Measurements from ENCODE around the gene RCBTB1. TPM values are rescaled to one million over a fixed set of nuclear protein-coding genes. Genes with fewer than 3 reads are reported as not detected.
"Not testable (repeated sequence)": the region's sequence is repeated elsewhere in the genome, so short reads cannot be mapped to it uniquely, and the experiment has no call there.

Gene RCBTB1
- total RNA-seq, 1 experiment from 2014 or later, result 41.1 TPM

- peak overlapping the region; percentile 59; the same call in 1 of the 2 replicates for H2AFZ ChIP-seq (ENCODE audit: low read length)
- DNase-seq, result no peak
- H3K4me3 ChIP-seq (ENCODE audit: low read length), result no peak overlapping the region
- H3K27me3 ChIP-seq (ENCODE audit: low read length), result no peaks in the 10 kb centered on the region
- no peak overlapping the region for H3K4me2 ChIP-seq (ENCODE audit: low read depth, low read length, poor library complexity, severe bottlenecking)
- H3K9ac ChIP-seq (ENCODE audit: low read length), result no peak overlapping the region
- H3K79me2 ChIP-seq (ENCODE audit: low read length), result no peaks in the 10 kb centered on the region
- no peaks in the 10 kb centered on the region for H3K9me2 ChIP-seq (replicated peaks; ENCODE audit: insufficient read depth, low read length)
- no peaks in the 10 kb centered on the region for H4K20me1 ChIP-seq (ENCODE audit: insufficient read depth, low read depth, low read length)
- H3K9me3 ChIP-seq (ENCODE audit: low read length), result no peaks in the 10 kb centered on the region
- no peak overlapping the region for H3K27ac ChIP-seq (ENCODE audit: low read length)
- H3K36me3 ChIP-seq (ENCODE audit: insufficient read depth, low read length), result no peaks in the 10 kb centered on the region
- H3K4me1 ChIP-seq (ENCODE audit: low read length), result peaks cover 40% of the 10 kb centered on the region
Measured at GRCh38 chr13:49608651-49609331, 23.4 kb upstream of the RCBTB1 start.

DNA sequence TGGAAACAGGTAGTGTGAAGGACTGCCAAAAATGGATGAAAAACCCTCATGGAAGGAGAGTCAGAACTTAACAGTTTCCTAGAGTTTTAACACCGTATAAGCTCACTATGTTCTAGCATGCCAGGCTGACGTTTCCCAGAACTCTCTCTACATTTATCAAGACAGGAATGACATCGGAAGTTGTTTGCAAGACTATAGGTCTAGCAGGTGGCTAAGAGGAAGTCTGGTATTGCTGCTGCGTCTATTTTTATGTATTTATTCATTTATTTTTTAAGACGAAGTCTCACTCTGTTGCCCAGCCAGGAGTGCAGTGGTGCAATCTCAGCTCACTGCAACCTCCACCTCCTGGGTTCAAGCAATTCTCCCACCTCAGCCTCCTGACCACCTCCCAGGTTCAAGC, 22.4 kb upstream of the RCBTB1 start:
- Histone ChIP-seq H3K4me3 (ENCODE audit: low read length) (no peak overlapping the region), H2AFZ (ENCODE audit: low read length) (peak overlapping the region; percentile 70; the same call in 1 of the 2 replicates), H4K20me1 (ENCODE audit: insufficient read depth, low read depth, low read length) (no peaks in the 10 kb centered on the region), H3K27ac (ENCODE audit: low read length) (no peak overlapping the region), H3K27me3 (ENCODE audit: low read length) (no peaks in the 10 kb centered on the region), H3K36me3 (ENCODE audit: insufficient read depth, low read length) (no peaks in the 10 kb centered on the region), H3K79me2 (ENCODE audit: low read length) (no peaks in the 10 kb centered on the region), H3K4me2 (ENCODE audit: low read depth, low read length, poor library complexity, severe bottlenecking) (no peak overlapping the region), H3K9ac (ENCODE audit: low read length) (no peak overlapping the region), H3K9me2 (replicated peaks; ENCODE audit: insufficient read depth, low read length) (no peaks in the 10 kb centered on the region), H3K9me3 (ENCODE audit: low read length) (no peaks in the 10 kb centered on the region), H3K4me1 (ENCODE audit: low read length) (peaks cover 44% of the 10 kb centered on the region)
- DNase-seq, result no peak

DNA sequence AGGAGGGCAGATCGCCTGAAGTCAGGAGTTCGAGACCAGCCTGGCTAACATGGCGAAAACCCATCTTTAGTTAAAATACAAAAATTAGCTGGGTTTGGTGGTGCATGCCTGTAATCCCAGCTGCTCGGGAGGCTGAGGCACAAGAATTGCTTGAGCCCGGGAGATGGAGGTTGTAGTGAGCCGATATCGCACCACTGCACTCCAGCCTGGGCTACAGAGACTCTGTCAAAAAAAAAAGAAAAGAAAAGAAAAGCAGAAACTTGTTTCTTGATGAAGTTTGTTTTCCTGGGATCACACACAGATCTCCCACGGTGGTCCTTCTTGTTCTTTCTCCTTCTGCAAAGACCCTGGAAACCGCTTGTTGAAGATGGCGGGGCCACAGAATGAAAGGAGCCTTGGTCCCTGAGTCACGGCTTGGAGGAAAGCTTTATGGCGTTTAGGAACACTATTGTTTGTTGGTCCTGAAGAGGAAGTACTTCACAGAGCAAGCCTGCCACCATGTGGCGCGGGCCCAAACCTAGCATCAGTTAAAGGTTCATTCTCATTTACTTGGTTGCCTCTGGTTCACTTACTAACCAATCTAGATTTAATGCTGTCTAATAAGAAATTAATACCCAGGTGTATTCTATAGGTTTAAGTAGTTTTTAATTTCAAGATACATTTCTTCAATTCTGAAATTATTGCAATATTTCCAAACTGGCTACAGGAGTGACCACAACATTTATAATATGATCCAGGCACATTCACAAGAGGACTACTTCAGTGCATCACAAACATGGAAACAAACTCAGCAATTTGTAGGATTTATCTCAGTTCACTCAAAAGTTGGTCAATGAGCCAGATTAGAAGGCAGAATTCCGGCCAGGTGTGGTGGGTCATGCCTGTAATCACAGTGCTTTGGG, 21.6 kb upstream of the RCBTB1 start:
- Histone ChIP-seq H3K9me3 (ENCODE audit: low read length) (no peaks in the 10 kb centered on the region), H3K27me3 (ENCODE audit: low read length) (no peaks in the 10 kb centered on the region), H3K4me2 (ENCODE audit: low read depth, low read length, poor library complexity, severe bottlenecking) (peak overlapping the region; percentile 77), H4K20me1 (ENCODE audit: insufficient read depth, low read depth, low read length) (no peaks in the 10 kb centered on the region), H3K9ac (ENCODE audit: low read length) (peak overlapping the region; percentile 57), H3K4me1 (ENCODE audit: low read length) (peaks cover 44% of the 10 kb centered on the region), H3K36me3 (ENCODE audit: insufficient read depth, low read length) (no peaks in the 10 kb centered on the region), H3K79me2 (ENCODE audit: low read length) (no peaks in the 10 kb centered on the region), H3K4me3 (ENCODE audit: low read length) (peak overlapping the region; percentile 58), H3K27ac (ENCODE audit: low read length) (no peak overlapping the region), H3K9me2 (replicated peaks; ENCODE audit: insufficient read depth, low read length) (no peaks in the 10 kb centered on the region), H2AFZ (ENCODE audit: low read length) (peak overlapping the region; percentile 87)
- DNase-seq, result peak; percentile 94

DNA sequence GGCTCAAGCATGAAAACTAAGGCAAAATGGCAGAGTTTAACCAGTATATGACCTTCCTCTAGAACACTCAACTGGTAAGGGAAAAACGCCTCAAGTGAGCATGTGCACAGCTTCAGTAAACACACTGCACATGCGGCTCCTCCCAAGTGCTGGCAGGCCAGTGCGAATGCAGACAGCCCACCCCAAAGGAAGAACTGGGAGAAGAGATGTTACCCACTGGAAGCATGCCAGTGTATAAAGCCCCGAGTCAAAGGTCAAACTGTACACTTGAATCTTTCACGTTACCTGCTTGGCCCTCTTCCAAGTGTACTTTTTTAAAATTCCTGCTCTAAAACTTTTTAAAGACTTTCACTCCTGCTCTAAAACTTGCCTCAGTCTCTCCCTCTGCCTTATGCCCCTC, 19.2 kb upstream of the RCBTB1 start:
- no peak for DNase-seq
- Histone ChIP-seq H2AFZ (ENCODE audit: low read length) (peak overlapping the region; percentile 51), H3K79me2 (ENCODE audit: low read length) (no peaks in the 10 kb centered on the region), H3K36me3 (ENCODE audit: insufficient read depth, low read length) (no peaks in the 10 kb centered on the region), H3K4me2 (ENCODE audit: low read depth, low read length, poor library complexity, severe bottlenecking) (no peak overlapping the region), H3K4me1 (ENCODE audit: low read length) (peaks cover 44% of the 10 kb centered on the region), H3K9ac (ENCODE audit: low read length) (no peak overlapping the region), H3K9me2 (replicated peaks; ENCODE audit: insufficient read depth, low read length) (no peaks in the 10 kb centered on the region), H4K20me1 (ENCODE audit: insufficient read depth, low read depth, low read length) (no peaks in the 10 kb centered on the region), H3K27me3 (ENCODE audit: low read length) (no peaks in the 10 kb centered on the region), H3K4me3 (ENCODE audit: low read length) (no peak overlapping the region), H3K9me3 (ENCODE audit: low read length) (no peaks in the 10 kb centered on the region), H3K27ac (ENCODE audit: low read length) (no peak overlapping the region)

GRCh38 chr13:49602615-49603014, 17.3 kb upstream of the RCBTB1 start:
- H3K27ac ChIP-seq (ENCODE audit: low read length); H3K9me2 ChIP-seq (replicated peaks; ENCODE audit: insufficient read depth, low read length); H4K20me1 ChIP-seq (ENCODE audit: insufficient read depth, low read depth, low read length); H3K9me3 ChIP-seq (ENCODE audit: low read length); H3K79me2 ChIP-seq (ENCODE audit: low read length); DNase-seq; H3K36me3 ChIP-seq (ENCODE audit: insufficient read depth, low read length); H3K4me3 ChIP-seq (ENCODE audit: low read length); H3K9ac ChIP-seq (ENCODE audit: low read length); H3K4me2 ChIP-seq (ENCODE audit: low read depth, low read length, poor library complexity, severe bottlenecking); H3K27me3 ChIP-seq (ENCODE audit: low read length): not testable (repeated sequence)
- H3K4me1 ChIP-seq (ENCODE audit: low read length), result peaks cover 27% of the 10 kb centered on the region
- 0 out of 2 replicates have a peak overlapping the region, but pooled peaks have one; percentile 41 for H2AFZ ChIP-seq (ENCODE audit: low read length)

DNA sequence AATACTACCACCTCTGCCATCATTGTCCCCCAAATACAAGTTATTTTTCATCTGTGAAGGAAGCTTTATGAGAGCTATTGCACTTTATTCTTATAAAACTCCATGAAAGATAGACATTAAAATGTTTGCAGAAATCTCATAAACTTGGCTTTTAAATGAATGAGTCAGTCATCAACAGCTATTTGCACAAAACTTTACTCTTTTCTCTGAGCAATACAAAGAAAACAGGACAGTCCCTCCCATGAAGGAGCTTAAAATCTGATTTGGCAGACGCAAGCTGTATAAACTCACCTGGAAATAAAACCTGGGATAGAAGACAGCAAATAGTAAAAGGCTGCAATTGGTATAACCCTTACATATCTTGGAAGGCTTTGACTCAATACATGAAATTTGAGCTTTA, 16.6 kb upstream of the RCBTB1 start:
- H3K27ac ChIP-seq (ENCODE audit: low read length), result no peak overlapping the region
- no peak overlapping the region for H3K9ac ChIP-seq (ENCODE audit: low read length)
- H3K27me3 ChIP-seq (ENCODE audit: low read length), result no peaks in the 10 kb centered on the region
- 0 out of 2 replicates have a peak overlapping the region, but pooled peaks have one; percentile 41 for H2AFZ ChIP-seq (ENCODE audit: low read length)
- no peak overlapping the region for H3K4me3 ChIP-seq (ENCODE audit: low read length)
- H3K9me3 ChIP-seq (ENCODE audit: low read length), result no peaks in the 10 kb centered on the region
- H3K4me2 ChIP-seq (ENCODE audit: low read depth, low read length, poor library complexity, severe bottlenecking), result no peak overlapping the region
- no peak for DNase-seq
- H3K4me1 ChIP-seq (ENCODE audit: low read length), result peaks cover 22% of the 10 kb centered on the region
- no peaks in the 10 kb centered on the region for H4K20me1 ChIP-seq (ENCODE audit: insufficient read depth, low read depth, low read length)
- no peaks in the 10 kb centered on the region for H3K9me2 ChIP-seq (replicated peaks; ENCODE audit: insufficient read depth, low read length)
- H3K36me3 ChIP-seq (ENCODE audit: insufficient read depth, low read length), result no peaks in the 10 kb centered on the region
- H3K79me2 ChIP-seq (ENCODE audit: low read length), result no peaks in the 10 kb centered on the region

- Histone ChIP-seq H3K27me3 (ENCODE audit: low read length) (no peaks in the 10 kb centered on the region), H3K9me3 (ENCODE audit: low read length) (no peaks in the 10 kb centered on the region), H3K79me2 (ENCODE audit: low read length) (no peaks in the 10 kb centered on the region), H3K9ac (ENCODE audit: low read length) (no peak overlapping the region), H4K20me1 (ENCODE audit: insufficient read depth, low read depth, low read length) (no peaks in the 10 kb centered on the region), H3K4me3 (ENCODE audit: low read length) (no peak overlapping the region), H3K36me3 (ENCODE audit: insufficient read depth, low read length) (no peaks in the 10 kb centered on the region), H3K4me1 (ENCODE audit: low read length) (no peaks in the 10 kb centered on the region), H3K27ac (ENCODE audit: low read length) (no peak overlapping the region), H3K9me2 (replicated peaks; ENCODE audit: insufficient read depth, low read length) (no peaks in the 10 kb centered on the region), H3K4me2 (ENCODE audit: low read depth, low read length, poor library complexity, severe bottlenecking) (no peak overlapping the region), H2AFZ (ENCODE audit: low read length) (no peak overlapping the region)
- DNase-seq, result no peak
Measured at GRCh38 chr13:49597043-49597641, 11.8 kb upstream of the RCBTB1 start.

GRCh38 chr13:49596221-49596620, 10.9 kb upstream of the RCBTB1 start:
- H3K9me3 ChIP-seq (ENCODE audit: low read length), result no peaks in the 10 kb centered on the region
- no peak overlapping the region for H2AFZ ChIP-seq (ENCODE audit: low read length)
- no peak overlapping the region for H3K4me2 ChIP-seq (ENCODE audit: low read depth, low read length, poor library complexity, severe bottlenecking)
- no peak overlapping the region for H3K27ac ChIP-seq (ENCODE audit: low read length)
- no peaks in the 10 kb centered on the region for H3K9me2 ChIP-seq (replicated peaks; ENCODE audit: insufficient read depth, low read length)
- H3K9ac ChIP-seq (ENCODE audit: low read length), result no peak overlapping the region
- H3K4me1 ChIP-seq (ENCODE audit: low read length), result no peaks in the 10 kb centered on the region
- H4K20me1 ChIP-seq (ENCODE audit: insufficient read depth, low read depth, low read length), result no peaks in the 10 kb centered on the region
- no peaks in the 10 kb centered on the region for H3K79me2 ChIP-seq (ENCODE audit: low read length)
- no peak overlapping the region for H3K4me3 ChIP-seq (ENCODE audit: low read length)
- no peaks in the 10 kb centered on the region for H3K36me3 ChIP-seq (ENCODE audit: insufficient read depth, low read length)
- no peak for DNase-seq
- no peaks in the 10 kb centered on the region for H3K27me3 ChIP-seq (ENCODE audit: low read length)

All from Karpas-422 (cell line).